HG03469 (cell line): ENCODE results near the gene CH25H.
"Not testable (repeated sequence)": the region's sequence is repeated elsewhere in the genome, so short reads cannot be mapped to it uniquely, and the experiment has no call there.

Experiments used
- ATAC-seq: cut with Tn5 transposase; IDR thresholded peaks from one replicate; pipeline ENCODE4 v1.9.1; 2021; ENCODE audit warnings: mild to moderate bottlenecking, moderate library complexity, moderate number of reproducible peaks; ENCODE audit not compliant: unreplicated experiment

CH25H gene

GRCh38 chr10:89201345-89202032, 5.6 kb downstream of the CH25H start:
- ATAC-seq, result no peak

GRCh38 chr10:89197473-89197872, 9.6 kb downstream of the CH25H start:
- ATAC-seq, result no peak

- not testable (repeated sequence) for ATAC-seq
Observed at GRCh38 chr10:89191301-89191700, 15.8 kb downstream of the CH25H start.

GRCh38 chr10:89189211-89189734, 17.8 kb downstream of the CH25H start:
- no peak for ATAC-seq

GRCh38 chr10:89185658-89186057, 21.5 kb downstream of the CH25H start:
- no peak for ATAC-seq

- ATAC-seq, result no peak
Observed at GRCh38 chr10:89184638-89185037, 22.5 kb downstream of the CH25H start.

- no peak for ATAC-seq
Observed at GRCh38 chr10:89183571-89183970, 23.5 kb downstream of the CH25H start.

GRCh38 chr10:89182894-89183293, 24.2 kb downstream of the CH25H start:
- ATAC-seq, result no peak

- ATAC-seq, result no peak
Observed at GRCh38 chr10:89175816-89176215, 31.3 kb downstream of the CH25H start.

GRCh38 chr10:89173075-89173474, 34.0 kb downstream of the CH25H start:
- ATAC-seq, result no peak

GRCh38 chr10:89171996-89172395, 35.1 kb downstream of the CH25H start:
- ATAC-seq, result no peak

GRCh38 chr10:89171263-89171872, 35.7 kb downstream of the CH25H start:
- ATAC-seq, result no peak

GRCh38 chr10:89168354-89168900, 38.7 kb downstream of the CH25H start:
- ATAC-seq, result not testable (repeated sequence)

GRCh38 chr10:89167915-89168314, 39.2 kb downstream of the CH25H start:
- ATAC-seq, result no peak

- ATAC-seq, result no peak
Observed at GRCh38 chr10:89165923-89166322, 41.2 kb downstream of the CH25H start.

GRCh38 chr10:89164920-89165319, 42.2 kb downstream of the CH25H start:
- no peak for ATAC-seq

- no peak for ATAC-seq
Observed at GRCh38 chr10:89164080-89164479, 43.0 kb downstream of the CH25H start.

- ATAC-seq, result peak; percentile 89
Observed at GRCh38 chr10:89163265-89163995, 43.7 kb downstream of the CH25H start.

- no peak for ATAC-seq
Observed at GRCh38 chr10:89162596-89162995, 44.5 kb downstream of the CH25H start.

- ATAC-seq, result no peak
Observed at GRCh38 chr10:89160339-89160738, 46.8 kb downstream of the CH25H start.

- ATAC-seq, result no peak
Observed at GRCh38 chr10:89159761-89160160, 47.4 kb downstream of the CH25H start.
